GM04503 (cell line): Measurements from ENCODE around the gene FCHSD2.
A peak's percentile ranks its signal among the peaks of the same experiment; 100 is the strongest.

Source experiments
- DNase-seq: peaks from one replicate; pipeline ENCODE4 v3.0.0-alpha.2; 2012; ENCODE audit warnings: low read depth

The FCHSD2 gene

DNA sequence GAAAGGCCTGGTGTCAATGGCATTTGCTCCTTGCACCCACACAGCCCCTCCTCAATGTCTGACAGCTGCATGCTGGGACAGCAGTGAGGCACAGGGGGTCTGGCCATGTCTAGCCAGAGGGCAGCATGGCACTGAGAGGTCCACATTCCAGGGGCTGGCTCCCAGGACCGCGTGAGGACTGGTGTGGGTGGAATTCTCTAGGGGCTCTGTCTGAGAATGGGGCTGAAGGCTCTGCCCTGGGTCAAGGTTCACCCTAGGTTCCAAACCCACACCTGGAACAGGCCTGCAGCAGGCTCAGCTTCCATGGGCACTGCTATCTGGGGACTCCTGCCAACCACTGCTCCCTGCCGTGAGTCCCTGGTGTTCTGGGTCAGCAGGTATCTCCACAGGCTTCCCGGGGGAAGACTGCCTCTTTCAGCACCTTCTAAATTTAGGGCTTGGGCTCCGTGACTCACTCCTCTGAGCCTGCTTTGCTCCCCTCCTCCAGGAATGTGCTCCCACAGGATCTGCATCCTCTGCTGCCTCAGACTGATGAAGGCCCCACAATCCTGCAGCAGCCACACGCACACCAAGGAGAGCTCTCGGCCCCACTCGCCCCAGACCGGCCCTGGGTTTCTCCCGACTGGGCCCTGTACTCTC is 352.5 kb downstream of the FCHSD2 start:
- peak; percentile 70 for DNase-seq

DNA sequence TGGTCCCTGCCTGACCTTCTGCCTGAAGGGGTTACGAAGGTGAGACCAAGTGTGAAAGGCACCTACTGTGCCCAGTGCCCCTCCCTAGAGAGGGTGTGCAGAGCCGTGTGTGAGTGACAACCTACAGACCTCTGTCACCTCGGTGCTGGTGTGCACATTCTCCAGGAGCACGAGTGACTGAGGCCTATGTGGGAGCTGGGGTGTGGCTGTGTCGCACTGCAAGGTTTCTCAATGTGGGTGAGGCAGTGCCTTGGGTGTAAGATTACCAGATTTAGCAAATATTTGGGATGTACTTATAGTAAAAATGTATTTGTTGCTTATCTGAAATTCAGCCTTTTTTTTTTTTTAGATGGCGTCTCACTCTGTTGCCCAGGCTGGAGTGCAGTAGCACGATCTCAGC is 353.9 kb downstream of the FCHSD2 start:
- DNase-seq, result no peak

DNA sequence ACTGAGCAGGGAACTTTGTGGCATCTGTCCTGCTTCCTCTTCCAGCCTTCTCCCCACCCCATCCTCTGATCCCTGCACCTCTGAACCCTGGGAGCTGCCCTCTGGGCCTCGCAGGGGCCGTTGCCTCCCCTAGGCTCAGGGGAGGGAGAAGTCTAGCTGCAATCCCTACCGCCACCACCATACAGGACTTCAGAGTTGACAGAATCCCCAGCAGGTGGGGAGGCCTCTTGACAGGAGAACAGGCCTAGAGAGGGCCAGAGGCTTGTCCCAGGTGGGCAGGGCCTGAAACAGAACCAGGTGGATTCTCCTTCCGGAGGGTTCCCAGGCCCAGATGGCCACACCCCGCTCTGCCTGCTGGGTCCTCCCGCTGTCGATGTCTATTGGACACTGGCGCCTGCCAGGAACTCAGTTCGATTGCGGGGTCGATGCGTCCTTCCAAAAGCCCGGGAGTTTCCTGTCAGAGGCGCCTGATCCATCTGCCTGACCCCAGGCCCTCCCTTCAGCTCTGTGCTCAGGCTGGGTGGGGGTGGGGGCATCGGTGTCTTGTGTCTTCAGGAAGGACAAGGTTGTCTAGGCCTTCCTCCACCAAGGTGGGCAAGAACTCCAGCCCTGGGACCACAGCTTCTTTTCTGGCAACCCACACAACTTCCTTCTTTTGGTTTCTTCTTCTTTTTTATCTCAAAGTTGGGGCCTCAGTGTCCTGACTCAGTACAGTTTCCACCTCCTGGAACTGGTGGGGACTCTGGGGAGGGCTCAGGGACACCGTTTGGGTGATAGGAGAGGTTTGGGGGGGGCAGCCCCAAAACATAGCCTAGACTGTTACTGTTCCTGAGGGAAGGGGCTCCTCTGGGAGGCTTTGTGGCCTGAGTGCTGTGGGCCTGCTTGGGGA is 354.7 kb downstream of the FCHSD2 start:
- DNase-seq, result no peak
